Measurements from ENCODE around the gene INPP4B. TPM values are rescaled to one million over a fixed set of nuclear protein-coding genes. Genes with fewer than 3 reads are reported as not detected.
A peak's percentile ranks its signal among the peaks of the same experiment; 100 is the strongest.

Gene INPP4B
- total and polyA plus RNA-seq, 7 experiments from 2014 or later, result 52.8 to 77.5 (median 64.2) TPM

- no peaks in the 10 kb centered on the region for H3K27me3 Mint-ChIP-seq
- POLR2A ChIA-PET, result no interaction called here
- intact Hi-C loops (cut with micrococcal nuclease), result no loop called here
- H3K27ac Mint-ChIP-seq, result peak overlapping the region in 1 of 9 donors; percentile 9
- Histone ChIP-seq H3K27me3 (ENCODE audit: control insufficient read depth in 2 of 2, insufficient read depth in 2 of 2, low read length in 2 of 2) (no peaks in the 10 kb centered on the region), H3K4me3 (ENCODE audit: low read length) (no peak overlapping the region), H3K4me1 (ENCODE audit: control insufficient read depth in 2 of 2, insufficient read depth in 2 of 2, low read length in 2 of 2) (peaks cover 0 to 11% of the 10 kb centered on the region in 2 donors), H3K9me3 (ENCODE audit: control insufficient read depth in 2 of 3, low read length in 3 of 3) (no peaks in the 10 kb centered on the region), H3K36me3 (ENCODE audit: control insufficient read depth in 2 of 3, insufficient read depth in 3 of 3, low read length in 3 of 3) (no peaks in the 10 kb centered on the region), H3K27ac (ENCODE audit: low read depth, low read length) (no peak overlapping the region)
- H3K4me1 Mint-ChIP-seq, result peaks cover 6 to 20% (median 17%) of the 10 kb centered on the region in 7 donors
- H3K9me3 Mint-ChIP-seq, result peaks cover 0 to 5% (median 0%) of the 10 kb centered on the region in 11 donors
- DNase-seq (no peak), ATAC-seq (no peak)
- H3K4me3 Mint-ChIP-seq, result peak overlapping the region in 5 of 10 donors; percentile 16 to 63 (median 44)
- CTCF ChIA-PET, result no interaction called here
- peaks cover 0 to 12% (median 3%) of the 10 kb centered on the region in 5 donors for H3K36me3 Mint-ChIP-seq
Measured at GRCh38 chr4:142818031-142818430, 28.1 kb downstream of the INPP4B start.

DNA sequence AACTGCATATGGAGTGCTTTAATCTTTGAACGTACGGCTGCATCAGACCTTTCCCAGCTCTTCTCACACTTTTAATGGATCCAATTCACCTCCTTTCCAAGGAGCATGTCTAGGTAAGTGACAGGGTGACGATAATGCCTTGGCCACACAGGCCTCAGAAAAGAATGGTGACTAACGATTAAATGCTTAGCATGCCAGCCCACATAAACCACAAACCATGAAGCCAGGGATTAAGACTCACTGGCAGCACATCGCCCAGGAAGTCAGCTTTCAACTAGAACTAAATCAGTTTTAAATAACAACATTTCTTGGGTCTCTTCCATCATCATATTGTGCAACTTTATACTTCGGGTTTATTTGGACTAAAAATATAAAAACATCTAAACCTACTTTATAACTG lies 28.7 kb downstream of the INPP4B start:
- no peaks in the 10 kb centered on the region for H3K9me3 ChIP-seq (ENCODE audit: control insufficient read depth in 2 of 3, low read length in 3 of 3)
- H3K36me3 Mint-ChIP-seq, result peaks cover 0 to 12% (median 3%) of the 10 kb centered on the region in 5 donors
- H3K27ac Mint-ChIP-seq, result peak overlapping the region in 5 of 9 donors; percentile 9 to 65 (median 38)

GRCh38 chr4:142815834-142816233 lies 30.3 kb downstream of the INPP4B start:
- Histone ChIP-seq H3K36me3 (ENCODE audit: control insufficient read depth in 2 of 3, insufficient read depth in 3 of 3, low read length in 3 of 3) (no peaks in the 10 kb centered on the region), H3K4me1 (ENCODE audit: control insufficient read depth in 2 of 2, insufficient read depth in 2 of 2, low read length in 2 of 2) (peaks cover 0 to 11% of the 10 kb centered on the region in 2 donors), H3K4me3 (ENCODE audit: low read length) (no peak overlapping the region), H3K9me3 (ENCODE audit: control insufficient read depth in 2 of 3, low read length in 3 of 3) (no peaks in the 10 kb centered on the region), H3K27me3 (ENCODE audit: control insufficient read depth in 2 of 2, insufficient read depth in 2 of 2, low read length in 2 of 2) (no peaks in the 10 kb centered on the region), H3K27ac (ENCODE audit: low read depth, low read length) (no peak overlapping the region)
- H3K4me1 Mint-ChIP-seq, result peaks cover 6 to 26% (median 17%) of the 10 kb centered on the region in 7 donors
- no peak overlapping the region for H3K4me3 Mint-ChIP-seq
- ATAC-seq, result no peak
- H3K27me3 Mint-ChIP-seq, result no peaks in the 10 kb centered on the region
- ChIA-PET POLR2A (no interaction called here), CTCF (no interaction called here)
- no peak overlapping the region for H3K27ac Mint-ChIP-seq
- peaks cover 0 to 10% (median 3%) of the 10 kb centered on the region in 5 donors for H3K36me3 Mint-ChIP-seq
- DNase-seq, result no peak
- intact Hi-C loops (cut with micrococcal nuclease), result no loop called here
- peaks cover 0 to 5% (median 0%) of the 10 kb centered on the region in 11 donors for H3K9me3 Mint-ChIP-seq

More for the DNA sequence above, 28.7 kb downstream of the INPP4B start:
- no peak overlapping the region for H3K4me3 ChIP-seq (ENCODE audit: low read length)
- intact Hi-C loops (cut with micrococcal nuclease), result no loop called here
- DNase-seq, result peak in 6 of 9 donors; percentile 5 to 41 (median 13)
- peaks cover 0 to 11% of the 10 kb centered on the region in 2 donors for H3K4me1 ChIP-seq (ENCODE audit: control insufficient read depth in 2 of 2, insufficient read depth in 2 of 2, low read length in 2 of 2)
- CTCF ChIA-PET, result no interaction called here
- H3K4me3 Mint-ChIP-seq, result peak overlapping the region in 9 of 10 donors; percentile 13 to 64 (median 30)
- no peaks in the 10 kb centered on the region for H3K27me3 ChIP-seq (ENCODE audit: control insufficient read depth in 2 of 2, insufficient read depth in 2 of 2, low read length in 2 of 2)
- peaks cover 6 to 20% (median 17%) of the 10 kb centered on the region in 7 donors for H3K4me1 Mint-ChIP-seq
- H3K27me3 Mint-ChIP-seq, result no peaks in the 10 kb centered on the region
- H3K27ac ChIP-seq (ENCODE audit: low read depth, low read length), result no peak overlapping the region
- no peaks in the 10 kb centered on the region for H3K36me3 ChIP-seq (ENCODE audit: control insufficient read depth in 2 of 3, insufficient read depth in 3 of 3, low read length in 3 of 3)
- POLR2A ChIA-PET, result no interaction called here
- H3K9me3 Mint-ChIP-seq, result peaks cover 0 to 5% (median 0%) of the 10 kb centered on the region in 11 donors
- peak; percentile 62 for ATAC-seq

GRCh38 chr4:142813388-142813787 lies 32.7 kb downstream of the INPP4B start:
- DNase-seq, result no peak
- peaks cover 0 to 11% of the 10 kb centered on the region in 2 donors for H3K4me1 ChIP-seq (ENCODE audit: control insufficient read depth in 2 of 2, insufficient read depth in 2 of 2, low read length in 2 of 2)
- no peaks in the 10 kb centered on the region for H3K27me3 Mint-ChIP-seq
- no peaks in the 10 kb centered on the region for H3K9me3 ChIP-seq (ENCODE audit: control insufficient read depth in 2 of 3, low read length in 3 of 3)
- H3K4me3 Mint-ChIP-seq, result no peak overlapping the region
- peaks cover 6 to 26% (median 13%) of the 10 kb centered on the region in 7 donors for H3K4me1 Mint-ChIP-seq
- no peak overlapping the region for H3K27ac Mint-ChIP-seq
- ChIA-PET CTCF (no interaction called here), POLR2A (no interaction called here)
- no peak for ATAC-seq
- no peaks in the 10 kb centered on the region for H3K9me3 Mint-ChIP-seq
- no peaks in the 10 kb centered on the region for H3K36me3 Mint-ChIP-seq
- no peaks in the 10 kb centered on the region for H3K36me3 ChIP-seq (ENCODE audit: control insufficient read depth in 2 of 3, insufficient read depth in 3 of 3, low read length in 3 of 3)
- H3K27ac ChIP-seq (ENCODE audit: low read depth, low read length), result no peak overlapping the region
- no peaks in the 10 kb centered on the region for H3K27me3 ChIP-seq (ENCODE audit: control insufficient read depth in 2 of 2, insufficient read depth in 2 of 2, low read length in 2 of 2)
- intact Hi-C loops (cut with micrococcal nuclease), result no loop called here
- H3K4me3 ChIP-seq (ENCODE audit: low read length), result no peak overlapping the region

DNA sequence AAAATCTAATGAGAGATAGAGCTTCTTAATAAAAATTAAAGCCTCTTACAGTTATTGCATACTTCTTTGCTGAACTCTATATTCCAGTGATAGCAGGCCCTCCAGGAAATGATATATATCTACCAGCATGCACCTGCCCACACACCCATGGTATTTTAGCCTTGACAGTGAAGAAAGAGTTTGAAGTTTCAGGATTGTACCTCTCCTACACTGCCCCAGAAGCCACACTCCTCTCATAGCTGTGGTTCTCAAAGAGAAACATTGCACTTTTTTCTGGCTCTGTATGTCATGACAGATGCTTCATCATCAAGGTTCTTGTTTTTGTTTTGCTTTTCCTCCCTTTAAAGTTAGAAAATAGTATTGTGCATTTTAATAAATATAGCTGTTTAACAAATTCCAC lies 34.0 kb downstream of the INPP4B start:
- no peak for DNase-seq
- CTCF ChIA-PET, result interaction anchor here (1.3 kb wide), 1 partner anchor 36 kb away, joined by 4 read pairs; no protein-coding TSS in a partner anchor
- POLR2A ChIA-PET, result no interaction called here
- no peaks in the 10 kb centered on the region for H3K27me3 Mint-ChIP-seq
- no peak overlapping the region for H3K4me3 ChIP-seq (ENCODE audit: low read length)
- no peaks in the 10 kb centered on the region for H3K9me3 Mint-ChIP-seq
- intact Hi-C loops (cut with micrococcal nuclease), result no loop called here
- H3K4me3 Mint-ChIP-seq, result no peak overlapping the region
- no peaks in the 10 kb centered on the region for H3K27me3 ChIP-seq (ENCODE audit: control insufficient read depth in 2 of 2, insufficient read depth in 2 of 2, low read length in 2 of 2)
- peaks cover 0 to 15% (median under 1%) of the 10 kb centered on the region in 7 donors for H3K4me1 Mint-ChIP-seq
- H3K27ac ChIP-seq (ENCODE audit: low read depth, low read length), result no peak overlapping the region
- ATAC-seq, result no peak
- no peaks in the 10 kb centered on the region for H3K36me3 Mint-ChIP-seq
- peaks cover 0 to 2% of the 10 kb centered on the region in 2 donors for H3K4me1 ChIP-seq (ENCODE audit: control insufficient read depth in 2 of 2, insufficient read depth in 2 of 2, low read length in 2 of 2)
- H3K9me3 ChIP-seq (ENCODE audit: control insufficient read depth in 2 of 3, low read length in 3 of 3), result no peaks in the 10 kb centered on the region
- H3K27ac Mint-ChIP-seq, result no peak overlapping the region
- no peaks in the 10 kb centered on the region for H3K36me3 ChIP-seq (ENCODE audit: control insufficient read depth in 2 of 3, insufficient read depth in 3 of 3, low read length in 3 of 3)

- H3K36me3 Mint-ChIP-seq, result no peaks in the 10 kb centered on the region
Measured at GRCh38 chr4:142811034-142811433, 35.1 kb downstream of the INPP4B start.

GRCh38 chr4:142809559-142809958 lies 36.5 kb downstream of the INPP4B start:
- POLR2A ChIA-PET, result no interaction called here
- Histone ChIP-seq H3K27me3 (ENCODE audit: control insufficient read depth in 2 of 2, insufficient read depth in 2 of 2, low read length in 2 of 2) (no peaks in the 10 kb centered on the region), H3K36me3 (ENCODE audit: control insufficient read depth in 2 of 3, insufficient read depth in 3 of 3, low read length in 3 of 3) (no peaks in the 10 kb centered on the region), H3K27ac (ENCODE audit: low read depth, low read length) (no peak overlapping the region), H3K9me3 (ENCODE audit: control insufficient read depth in 2 of 3, low read length in 3 of 3) (no peaks in the 10 kb centered on the region), H3K4me1 (ENCODE audit: control insufficient read depth in 2 of 2, insufficient read depth in 2 of 2, low read length in 2 of 2) (no peaks in the 10 kb centered on the region), H3K4me3 (ENCODE audit: low read length) (no peak overlapping the region)
- DNase-seq, result no peak
- H3K4me3 Mint-ChIP-seq, result no peak overlapping the region
- CTCF ChIA-PET, result no interaction called here
- ATAC-seq, result no peak
- no peaks in the 10 kb centered on the region for H3K36me3 Mint-ChIP-seq
- H3K4me1 Mint-ChIP-seq, result peaks cover 0 to 6% (median 0%) of the 10 kb centered on the region in 7 donors
- no peak overlapping the region for H3K27ac Mint-ChIP-seq
- intact Hi-C loops (cut with micrococcal nuclease), result no loop called here
- H3K27me3 Mint-ChIP-seq, result no peaks in the 10 kb centered on the region
- no peaks in the 10 kb centered on the region for H3K9me3 Mint-ChIP-seq

More at GRCh38 chr4:142811034-142811433, 35.1 kb downstream of the INPP4B start:
- H3K4me1 Mint-ChIP-seq, result peaks cover 0 to 11% (median 0%) of the 10 kb centered on the region in 7 donors
- no peaks in the 10 kb centered on the region for H3K27me3 Mint-ChIP-seq
- H3K27ac Mint-ChIP-seq, result no peak overlapping the region
- Histone ChIP-seq H3K9me3 (ENCODE audit: control insufficient read depth in 2 of 3, low read length in 3 of 3) (no peaks in the 10 kb centered on the region), H3K36me3 (ENCODE audit: control insufficient read depth in 2 of 3, insufficient read depth in 3 of 3, low read length in 3 of 3) (no peaks in the 10 kb centered on the region), H3K27ac (ENCODE audit: low read depth, low read length) (no peak overlapping the region), H3K4me3 (ENCODE audit: low read length) (no peak overlapping the region), H3K27me3 (ENCODE audit: control insufficient read depth in 2 of 2, insufficient read depth in 2 of 2, low read length in 2 of 2) (no peaks in the 10 kb centered on the region), H3K4me1 (ENCODE audit: control insufficient read depth in 2 of 2, insufficient read depth in 2 of 2, low read length in 2 of 2) (no peaks in the 10 kb centered on the region)
- no peak overlapping the region for H3K4me3 Mint-ChIP-seq
- ChIA-PET CTCF (interaction anchor here (1.3 kb wide), 1 partner anchor 37 kb away, joined by 4 read pairs; no protein-coding TSS in a partner anchor), POLR2A (no interaction called here)
- DNase-seq (no peak), ATAC-seq (no peak)
- intact Hi-C loops (cut with micrococcal nuclease), result no loop called here
- H3K9me3 Mint-ChIP-seq, result no peaks in the 10 kb centered on the region
